Erythroblast (primary cell): ENCODE data around the gene MYO1E.

Source experiments
- GATA1 ChIP-seq: IDR thresholded peaks from 2 replicates; pipeline ENCODE4 v1.6.1; 2011; ENCODE audit warnings: low read depth, mild to moderate bottlenecking, control low read depth, low read length, moderate library complexity
- POLR2A ChIP-seq: IDR thresholded peaks from 2 replicates; pipeline ENCODE4 v1.6.1; 2011; ENCODE audit warnings: mild to moderate bottlenecking, low read length

DNA sequence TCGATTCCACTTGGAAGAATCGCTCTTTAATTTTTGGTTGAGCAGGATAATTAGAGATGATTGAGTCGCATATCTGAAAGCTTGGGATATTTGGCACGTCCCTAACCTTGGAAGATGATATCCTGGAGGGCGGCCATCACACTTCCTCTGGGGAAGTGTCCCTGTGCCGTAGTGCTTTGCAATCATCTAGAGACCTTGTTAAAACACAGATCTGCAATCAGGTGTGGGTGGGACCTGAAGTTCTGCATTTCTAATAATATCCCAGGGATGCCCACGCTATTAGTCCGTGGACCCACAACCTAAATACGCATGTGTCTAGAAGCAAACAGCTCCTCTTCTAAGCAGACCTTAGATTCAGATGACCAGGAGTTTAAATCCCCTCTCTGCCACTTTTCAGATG is 20.5 kb downstream of the MYO1E start:
- TF ChIP-seq POLR2A (no peak), GATA1 (no peak)
